ENCODE data around the gene PISD.

DNA sequence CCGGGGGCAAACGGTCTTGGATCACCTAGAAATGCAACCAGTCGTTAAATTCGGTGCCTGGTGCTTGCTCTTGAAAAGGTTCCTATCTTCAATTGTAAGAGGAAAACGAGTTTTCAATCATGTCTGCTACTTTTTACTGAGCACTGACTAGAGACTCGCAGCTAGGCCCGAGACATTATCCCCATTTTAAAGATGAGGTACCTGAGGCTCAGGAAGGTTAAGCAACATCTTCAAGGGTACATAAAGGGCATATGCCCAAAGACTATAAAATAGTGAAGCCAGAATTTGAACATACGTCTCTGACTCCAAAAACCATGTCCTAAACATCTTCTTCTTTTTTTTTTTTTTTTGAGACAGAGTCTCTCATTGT, 638 bp upstream of the PISD start:
- TF ChIP-seq EZH2phosphoT487 (IDR thresholded peaks at IDR 0.05; ENCODE audit: borderline replicate concordance), result no peak
- TF ChIP-seq, protein P1, sequence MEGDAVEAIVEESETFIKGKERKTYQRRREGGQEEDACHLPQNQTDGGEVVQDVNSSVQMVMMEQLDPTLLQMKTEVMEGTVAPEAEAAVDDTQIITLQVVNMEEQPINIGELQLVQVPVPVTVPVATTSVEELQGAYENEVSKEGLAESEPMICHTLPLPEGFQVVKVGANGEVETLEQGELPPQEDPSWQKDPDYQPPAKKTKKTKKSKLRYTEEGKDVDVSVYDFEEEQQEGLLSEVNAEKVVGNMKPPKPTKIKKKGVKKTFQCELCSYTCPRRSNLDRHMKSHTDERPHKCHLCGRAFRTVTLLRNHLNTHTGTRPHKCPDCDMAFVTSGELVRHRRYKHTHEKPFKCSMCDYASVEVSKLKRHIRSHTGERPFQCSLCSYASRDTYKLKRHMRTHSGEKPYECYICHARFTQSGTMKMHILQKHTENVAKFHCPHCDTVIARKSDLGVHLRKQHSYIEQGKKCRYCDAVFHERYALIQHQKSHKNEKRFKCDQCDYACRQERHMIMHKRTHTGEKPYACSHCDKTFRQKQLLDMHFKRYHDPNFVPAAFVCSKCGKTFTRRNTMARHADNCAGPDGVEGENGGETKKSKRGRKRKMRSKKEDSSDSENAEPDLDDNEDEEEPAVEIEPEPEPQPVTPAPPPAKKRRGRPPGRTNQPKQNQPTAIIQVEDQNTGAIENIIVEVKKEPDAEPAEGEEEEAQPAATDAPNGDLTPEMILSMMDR (conservative IDR thresholded peaks at IDR 0.05; ENCODE audit: low read length), result no peak
